ENCODE results near the gene PANK1. TPM values are rescaled to one million over a fixed set of nuclear protein-coding genes. Genes with fewer than 3 reads are reported as not detected.
"Not testable (repeated sequence)": the region's sequence is repeated elsewhere in the genome, so short reads cannot be mapped to it uniquely, and the experiment has no call there.

PANK1 gene
- total RNA-seq, 1 donor from 2014 or later = 1.6 TPM

- DNase-seq (ENCODE audit: low read depth in 2 of 2) = peak in 1 of 2 donors; percentile 2
These were observed 70.7 kb downstream of the PANK1 start for GRCh38 chr10:89574368-89574767.

- no peak for DNase-seq (ENCODE audit: low read depth in 2 of 2)
These were observed 77.3 kb downstream of the PANK1 start for GRCh38 chr10:89567576-89568245.

GRCh38 chr10:89566992-89567391 lies 78.0 kb downstream of the PANK1 start:
- no peak for DNase-seq (ENCODE audit: low read depth in 2 of 2)

GRCh38 chr10:89566095-89566950 lies 78.7 kb downstream of the PANK1 start:
- DNase-seq (ENCODE audit: low read depth in 2 of 2) = no peak

GRCh38 chr10:89565180-89565579 lies 79.9 kb downstream of the PANK1 start:
- no peak for DNase-seq (ENCODE audit: low read depth in 2 of 2)

- DNase-seq (ENCODE audit: low read depth in 2 of 2) = peak; percentile 46 to 65
These were observed 81.1 kb downstream of the PANK1 start for GRCh38 chr10:89563861-89564478.

- no peak for DNase-seq (ENCODE audit: low read depth in 2 of 2)
These were observed 81.7 kb downstream of the PANK1 start for GRCh38 chr10:89563311-89563710.

GRCh38 chr10:89556600-89556999 lies 88.4 kb downstream of the PANK1 start:
- no peak for DNase-seq (ENCODE audit: low read depth in 2 of 2)

GRCh38 chr10:89555688-89556445 lies 89.2 kb downstream of the PANK1 start:
- DNase-seq (ENCODE audit: low read depth in 2 of 2) = peak in 1 of 2 donors; percentile 5

- no peak for DNase-seq (ENCODE audit: low read depth in 2 of 2)
These were observed 90.6 kb downstream of the PANK1 start for GRCh38 chr10:89554433-89554832.

- DNase-seq (ENCODE audit: low read depth in 2 of 2) = peak; percentile 20 to 88
These were observed 91.8 kb downstream of the PANK1 start for GRCh38 chr10:89553064-89553734.

GRCh38 chr10:89552213-89552612 lies 92.8 kb downstream of the PANK1 start:
- DNase-seq (ENCODE audit: low read depth in 2 of 2) = no peak

GRCh38 chr10:89550509-89550908 lies 94.5 kb downstream of the PANK1 start:
- no peak for DNase-seq (ENCODE audit: low read depth in 2 of 2)

- DNase-seq (ENCODE audit: low read depth in 2 of 2) = no peak
These were observed 95.5 kb downstream of the PANK1 start for GRCh38 chr10:89549510-89549909.

- no peak for DNase-seq (ENCODE audit: low read depth in 2 of 2)
These were observed 96.4 kb downstream of the PANK1 start for GRCh38 chr10:89548673-89549072.

- no peak for DNase-seq (ENCODE audit: low read depth in 2 of 2)
These were observed 97.1 kb downstream of the PANK1 start for GRCh38 chr10:89547853-89548513.

- DNase-seq (ENCODE audit: low read depth in 2 of 2) = not testable (repeated sequence)
These were observed 98.4 kb downstream of the PANK1 start for GRCh38 chr10:89546651-89547050.

- no peak for DNase-seq (ENCODE audit: low read depth in 2 of 2)
These were observed 101.2 kb downstream of the PANK1 start for GRCh38 chr10:89543841-89544240.

GRCh38 chr10:89540420-89540949 lies 104.6 kb downstream of the PANK1 start:
- DNase-seq (ENCODE audit: low read depth in 2 of 2) = no peak

- no peak for DNase-seq (ENCODE audit: low read depth in 2 of 2)
These were observed 107.7 kb downstream of the PANK1 start for GRCh38 chr10:89537364-89537763.
